Bronchial epithelial cell (primary cell): ENCODE data around the gene ADCY4. TPM values are rescaled to one million over a fixed set of nuclear protein-coding genes. Genes with fewer than 3 reads are reported as not detected.

Source experiments
- DNase-seq: peaks from one replicate; pipeline ENCODE4 v3.0.0-alpha.2; 2010; ENCODE audit warnings: low read depth
- FAIRE-seq: peaks from 2 replicates; lab custom pipeline; 2011; peaks lifted over from hg19 to GRCh38; lab: Jason Lieb, UNC
- H3K27me3 ChIP-seq: 2 replicates; pipeline ENCODE4 v1.5.1; 2011; ENCODE audit warnings: low read length; ENCODE audit not compliant: control insufficient read depth, insufficient read depth
- H3K36me3 ChIP-seq: 2 replicates; pipeline ENCODE4 v1.5.1; 2011; ENCODE audit warnings: low read length; ENCODE audit not compliant: control insufficient read depth, insufficient read depth
- H3K4me3 ChIP-seq: 2 replicates; pipeline ENCODE4 v1.5.1; 2011; ENCODE audit warnings: mild to moderate bottlenecking, low read depth, low read length, control low read depth
- CTCF ChIP-seq: IDR thresholded peaks from 2 replicates; pipeline ENCODE4 v1.5.1; 2011; ENCODE audit warnings: mild to moderate bottlenecking, moderate library complexity, low read length, control low read depth, inconsistent platforms; ENCODE audit not compliant: insufficient read depth, severe bottlenecking
- total RNA-seq: library from RNA; depleted of rRNA; stranded (reverse); fragments of >200 nt; gene quantifications from 2 replicates; pipeline ENCODE4 v1.2.1, GENCODE V29; 2014

The ADCY4 gene
- total RNA-seq, 1 donor from 2014 or later = 0.53 TPM

- DNase-seq = no peak
- no peak for FAIRE-seq
- H3K4me3 ChIP-seq = no peak overlapping the region
- peaks cover 33% of the 10 kb centered on the region for H3K36me3 ChIP-seq
- H3K27me3 ChIP-seq = no peaks in the 10 kb centered on the region
- no peak for TF ChIP-seq CTCF
Measured at GRCh38 chr14:24304019-24304387, 30.9 kb downstream of the ADCY4 start.

- Histone ChIP-seq H3K4me3 (peak overlapping the region; percentile 73), H3K36me3 (peaks cover 33% of the 10 kb centered on the region), H3K27me3 (no peaks in the 10 kb centered on the region)
- DNase-seq (no peak), FAIRE-seq (no peak)
- TF ChIP-seq CTCF = no peak
Measured at GRCh38 chr14:24300326-24300980, 34.4 kb downstream of the ADCY4 start.

- DNase-seq (peak; percentile 80), FAIRE-seq (no peak)
- no peak for TF ChIP-seq CTCF
- Histone ChIP-seq H3K27me3 (no peaks in the 10 kb centered on the region), H3K36me3 (peaks cover 28% of the 10 kb centered on the region), H3K4me3 (peak within 1 kb of the TSS; percentile 73)
Measured at GRCh38 chr14:24299255-24300191, 35.3 kb downstream of the ADCY4 start, which contains the start of the genes DHRS1 and NOP9. DHRS1 (minus strand) TSS chr14:24299780; CDS start chr14:24299106, 674 bp downstream. NOP9 (plus strand) TSS chr14:24299850; CDS start chr14:24299955, 105 bp downstream.

GRCh38 chr14:24298892-24299254, 36.0 kb downstream of the ADCY4 start:
- H3K4me3 ChIP-seq = peak overlapping the region; percentile 73
- DNase-seq (peak; percentile 92), FAIRE-seq (no peak)
- no peaks in the 10 kb centered on the region for H3K27me3 ChIP-seq
- H3K36me3 ChIP-seq = peaks cover 25% of the 10 kb centered on the region
- no peak for TF ChIP-seq CTCF

DNA sequence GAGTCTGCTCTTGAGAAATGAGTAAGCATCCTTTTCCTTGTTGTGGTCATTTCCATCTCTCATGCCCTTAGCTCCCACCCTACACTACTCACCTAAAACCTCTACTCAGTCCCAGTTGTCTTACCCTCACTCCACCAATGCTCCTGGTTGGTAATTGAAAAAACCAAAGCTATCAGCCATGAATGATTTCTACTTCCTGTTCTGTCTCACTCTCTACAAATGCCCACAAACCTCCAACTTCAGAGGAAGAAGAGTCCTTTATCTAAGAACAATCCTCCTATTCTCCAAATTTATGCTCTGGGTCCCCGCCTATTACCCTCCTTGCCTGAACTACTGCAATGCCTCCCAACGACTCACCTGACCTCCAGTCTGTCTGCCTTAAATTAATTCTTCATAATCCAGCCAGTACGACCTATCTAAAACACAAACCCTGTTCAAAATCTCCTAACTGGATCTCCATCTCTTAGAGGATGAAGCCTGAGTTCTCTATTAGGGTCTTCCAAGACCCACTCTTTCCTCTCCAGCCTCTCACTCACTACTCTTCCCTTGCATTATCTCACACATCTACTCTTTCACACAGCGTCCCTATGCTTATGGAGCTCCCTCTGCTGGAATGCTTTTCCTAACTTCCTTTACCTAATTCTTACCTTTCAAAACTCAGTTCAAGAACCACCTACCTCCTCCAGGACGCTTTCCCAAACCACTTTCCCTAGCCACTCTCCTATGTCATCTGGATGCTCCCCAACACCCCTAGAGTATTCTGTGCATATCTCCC, 37.5 kb downstream of the ADCY4 start:
- DNase-seq (peak; percentile 72), FAIRE-seq (no peak)
- Histone ChIP-seq H3K36me3 (peaks cover 22% of the 10 kb centered on the region), H3K27me3 (no peaks in the 10 kb centered on the region), H3K4me3 (no peak overlapping the region)
- TF ChIP-seq CTCF = peak; percentile 77
